IPS-NIHi7 (cell line): ENCODE measurements around the gene TNFRSF19.
"Not testable (repeated sequence)": the region's sequence is repeated elsewhere in the genome, so short reads cannot be mapped to it uniquely, and the experiment has no call there.

Experiments used
- DNase-seq: peaks from one replicate; pipeline ENCODE4 v3.0.0; 2012; ENCODE audit warnings: mixed read lengths; ENCODE audit errors: extremely low spot score

Gene TNFRSF19

GRCh38 chr13:23654111-23655110 is 84.2 kb downstream of the TNFRSF19 start:
- no peak for DNase-seq

DNA sequence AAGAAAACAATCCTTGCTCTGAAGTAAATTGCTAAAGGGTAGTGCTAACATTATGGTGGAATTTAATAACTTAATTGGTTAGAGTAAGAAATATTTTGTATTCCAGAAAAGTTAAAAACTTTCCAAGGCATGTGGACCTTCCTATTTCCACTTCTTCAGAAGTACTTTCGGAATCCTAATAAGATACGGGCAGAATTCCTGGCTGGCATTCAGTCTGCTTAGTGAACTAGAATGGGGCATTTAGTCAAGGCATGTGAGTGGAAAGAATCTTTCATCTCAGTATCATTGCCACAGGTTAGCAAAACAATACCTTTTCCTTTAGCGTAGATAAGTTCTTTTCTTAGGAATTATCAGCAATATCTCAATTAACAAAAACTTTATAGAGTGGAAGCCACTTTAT is 85.1 kb downstream of the TNFRSF19 start:
- DNase-seq: no peak

- DNase-seq: no peak
Measured at GRCh38 chr13:23656637-23657371, 86.6 kb downstream of the TNFRSF19 start.

- no peak for DNase-seq
Measured at GRCh38 chr13:23658929-23659541, 88.8 kb downstream of the TNFRSF19 start.

DNA sequence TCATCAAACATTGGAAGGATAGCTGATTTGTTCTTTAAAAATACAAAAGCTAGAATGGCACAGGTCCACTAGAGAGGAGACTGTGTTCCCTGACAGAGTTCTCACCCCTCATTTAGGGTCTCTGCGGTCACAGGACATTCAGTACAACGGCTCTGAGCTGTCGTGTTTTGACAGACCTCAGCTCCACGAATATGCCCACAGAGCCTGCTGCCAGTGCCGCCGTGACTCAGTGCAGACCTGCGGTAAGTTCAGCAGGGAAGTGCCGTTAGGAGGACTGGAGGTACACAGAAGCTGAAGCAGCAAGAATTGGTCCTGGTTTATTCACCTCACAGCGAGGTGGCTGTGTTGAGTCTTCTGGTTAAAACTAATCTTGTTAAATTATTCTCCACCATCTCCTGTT is 90.0 kb downstream of the TNFRSF19 start:
- no peak for DNase-seq

GRCh38 chr13:23666582-23666981 is 96.4 kb downstream of the TNFRSF19 start:
- DNase-seq: no peak

- DNase-seq: peak; percentile 59
Measured at GRCh38 chr13:23667750-23668149, 97.5 kb downstream of the TNFRSF19 start.

- DNase-seq: no peak
Measured at GRCh38 chr13:23668562-23668961, 98.3 kb downstream of the TNFRSF19 start.

DNA sequence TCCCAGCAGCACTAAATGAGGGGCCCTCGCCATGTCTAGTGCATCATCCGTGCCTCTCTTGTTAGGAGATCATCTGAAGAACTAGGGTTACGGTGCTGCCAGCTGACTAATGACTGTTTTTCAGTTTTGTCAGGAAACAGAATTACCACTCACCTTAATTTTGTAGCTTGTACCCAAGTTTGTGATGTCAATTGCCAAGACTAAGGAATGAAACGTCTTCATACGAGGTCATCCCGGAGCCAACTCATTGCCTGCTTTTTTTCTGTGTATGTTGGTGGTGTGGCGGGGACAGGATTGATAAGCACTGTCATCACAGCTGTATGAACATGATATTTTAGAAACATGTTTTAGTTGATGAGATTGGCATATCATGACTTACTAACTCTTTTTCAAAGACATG is 100.6 kb downstream of the TNFRSF19 start:
- DNase-seq: no peak

DNA sequence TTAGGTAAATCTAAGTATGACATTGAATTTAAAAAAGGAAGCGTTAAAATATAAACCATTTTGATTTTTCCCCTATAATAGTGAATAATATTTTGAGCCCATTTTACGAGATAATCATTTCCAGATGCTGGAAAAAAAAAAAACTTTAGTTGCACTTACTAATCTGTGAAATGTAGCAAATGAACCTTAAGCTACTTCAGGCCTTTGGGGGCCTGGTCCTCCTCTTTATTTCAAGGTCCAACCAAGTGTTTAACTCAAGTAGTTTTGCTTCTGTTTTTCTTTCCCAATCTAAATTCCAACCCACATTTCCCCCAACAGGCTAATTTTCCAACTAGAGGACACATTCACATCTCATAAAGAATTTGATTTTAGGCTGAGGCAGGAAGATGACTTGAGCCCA is 101.2 kb downstream of the TNFRSF19 start:
- no peak for DNase-seq

GRCh38 chr13:23671897-23672296 is 101.7 kb downstream of the TNFRSF19 start:
- DNase-seq: no peak

DNA sequence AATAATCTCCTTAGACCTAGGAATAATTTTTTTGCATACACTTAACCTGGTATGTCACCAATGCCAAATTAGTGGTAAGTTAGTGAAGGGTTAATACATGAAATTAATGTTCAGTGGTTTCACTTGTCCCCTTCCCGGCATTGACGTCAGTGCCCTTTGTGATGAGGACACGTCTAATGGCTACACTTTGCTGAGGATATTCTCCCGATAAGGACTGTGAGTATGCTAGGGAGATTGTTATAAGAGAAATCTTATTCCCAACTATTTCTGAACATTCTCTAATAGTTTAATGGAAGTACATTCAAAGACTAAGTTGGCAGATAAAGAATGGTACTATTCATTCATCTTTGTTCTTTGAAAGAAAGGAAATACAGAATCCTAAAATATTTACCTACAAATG is 102.4 kb downstream of the TNFRSF19 start:
- DNase-seq: no peak

DNA sequence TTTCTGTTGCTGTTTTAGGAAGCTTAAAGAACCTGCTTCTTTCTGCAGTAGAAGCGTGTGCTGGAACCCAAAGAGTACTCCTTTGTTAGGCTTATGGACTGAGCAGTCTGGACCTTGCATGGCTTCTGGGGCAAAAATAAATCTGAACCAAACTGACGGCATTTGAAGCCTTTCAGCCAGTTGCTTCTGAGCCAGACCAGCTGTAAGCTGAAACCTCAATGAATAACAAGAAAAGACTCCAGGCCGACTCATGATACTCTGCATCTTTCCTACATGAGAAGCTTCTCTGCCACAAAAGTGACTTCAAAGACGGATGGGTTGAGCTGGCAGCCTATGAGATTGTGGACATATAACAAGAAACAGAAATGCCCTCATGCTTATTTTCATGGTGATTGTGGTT is 103.1 kb downstream of the TNFRSF19 start:
- no peak for DNase-seq

GRCh38 chr13:23673867-23674605 is 103.8 kb downstream of the TNFRSF19 start:
- DNase-seq: no peak

- DNase-seq: no peak
Measured at GRCh38 chr13:23674795-23675640, 104.8 kb downstream of the TNFRSF19 start.

GRCh38 chr13:23677679-23678288 is 107.6 kb downstream of the TNFRSF19 start:
- not testable (repeated sequence) for DNase-seq

DNA sequence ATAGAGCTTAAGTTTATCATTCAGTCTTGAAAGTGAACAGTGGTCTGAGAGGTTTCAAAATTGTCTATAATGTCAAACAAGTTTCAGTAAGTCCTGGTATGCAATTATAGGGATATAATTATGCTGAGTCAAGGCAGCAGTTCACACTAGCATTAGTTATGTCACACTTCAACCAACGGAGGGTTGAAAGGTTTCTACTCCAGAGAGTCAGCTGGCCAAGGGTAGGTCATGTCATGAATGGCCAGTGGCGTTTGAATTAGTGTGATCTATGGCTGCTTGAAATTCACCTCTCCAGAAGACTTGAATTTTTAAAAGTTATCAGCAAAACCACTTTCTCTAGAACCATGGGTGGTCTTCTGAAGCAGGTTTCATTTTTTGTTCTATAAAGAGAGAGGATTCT is 108.6 kb downstream of the TNFRSF19 start:
- no peak for DNase-seq

- no peak for DNase-seq
Measured at GRCh38 chr13:23679220-23679619, 109.0 kb downstream of the TNFRSF19 start.

GRCh38 chr13:23680845-23681669 is 110.8 kb downstream of the TNFRSF19 start:
- no peak for DNase-seq
